Mucosa of rectum (tissue), 2 donors: ENCODE results near the gene SUGCT.

Source experiments
- H3K27ac ChIP-seq, 2 donors: one replicate each; pipeline ENCODE4 v1.7.0; 2013; ENCODE audit warnings: inconsistent platforms in 2 of 2, low read depth in 2 of 2, low read length in 2 of 2
- H3K27me3 ChIP-seq, 2 donors: one replicate each; pipeline ENCODE4 v1.7.0; 2013; ENCODE audit warnings: low read length in 2 of 2; ENCODE audit not compliant: control insufficient read depth in 2 of 2, insufficient read depth in 2 of 2
- H3K36me3 ChIP-seq, 2 donors: one replicate each; pipeline ENCODE4 v1.7.0; 2013; ENCODE audit warnings: low read length in 2 of 2; ENCODE audit not compliant: control insufficient read depth in 2 of 2, insufficient read depth in 2 of 2
- H3K4me1 ChIP-seq, 2 donors: one replicate each; pipeline ENCODE4 v1.7.0; 2013; ENCODE audit warnings: low read length in 2 of 2, mild to moderate bottlenecking in 1 of 2; ENCODE audit not compliant: control insufficient read depth in 2 of 2, insufficient read depth in 2 of 2
- H3K4me3 ChIP-seq, 2 donors: one replicate each; pipeline ENCODE4 v1.7.0; 2013; ENCODE audit warnings: low read length in 2 of 2
- H3K9ac ChIP-seq, 2 donors: one replicate each; pipeline ENCODE4 v1.7.0; 2013; ENCODE audit warnings: low read length in 2 of 2, low read depth in 1 of 2, mild to moderate bottlenecking in 1 of 2
- H3K9me3 ChIP-seq, 2 donors: one replicate each; pipeline ENCODE4 v1.7.0; 2013; ENCODE audit warnings: low read length in 2 of 2; ENCODE audit not compliant: control insufficient read depth in 2 of 2
- donor health status: healthy.
- donor health status: Normal muscosa, but diverticular disease.

SUGCT gene

DNA sequence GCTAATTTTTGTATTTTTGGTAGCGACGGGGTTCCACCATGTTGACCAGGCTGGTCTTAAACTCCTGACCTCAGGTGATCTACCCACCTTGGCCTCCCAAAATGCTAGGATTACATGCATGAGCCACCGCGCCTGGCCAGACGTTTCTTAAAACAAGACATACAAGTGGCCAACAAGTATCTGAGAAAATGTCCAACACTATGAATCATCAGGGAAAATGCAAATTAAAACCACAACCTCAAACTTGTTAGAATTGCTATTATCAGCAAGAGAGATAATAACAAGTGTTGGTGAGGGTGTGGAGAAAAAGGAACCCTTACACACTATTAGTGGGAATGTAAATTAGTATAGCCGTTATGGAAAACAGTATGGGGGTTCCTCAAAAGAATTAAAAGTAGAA is 148.6 kb downstream of the SUGCT start:
- H3K9ac ChIP-seq: no peak overlapping the region
- H3K9me3 ChIP-seq: no peaks in the 10 kb centered on the region
- no peak overlapping the region for H3K4me3 ChIP-seq
- H3K27ac ChIP-seq: no peak overlapping the region
- no peaks in the 10 kb centered on the region for H3K4me1 ChIP-seq
- H3K36me3 ChIP-seq: no peaks in the 10 kb centered on the region
- H3K27me3 ChIP-seq: no peaks in the 10 kb centered on the region

DNA sequence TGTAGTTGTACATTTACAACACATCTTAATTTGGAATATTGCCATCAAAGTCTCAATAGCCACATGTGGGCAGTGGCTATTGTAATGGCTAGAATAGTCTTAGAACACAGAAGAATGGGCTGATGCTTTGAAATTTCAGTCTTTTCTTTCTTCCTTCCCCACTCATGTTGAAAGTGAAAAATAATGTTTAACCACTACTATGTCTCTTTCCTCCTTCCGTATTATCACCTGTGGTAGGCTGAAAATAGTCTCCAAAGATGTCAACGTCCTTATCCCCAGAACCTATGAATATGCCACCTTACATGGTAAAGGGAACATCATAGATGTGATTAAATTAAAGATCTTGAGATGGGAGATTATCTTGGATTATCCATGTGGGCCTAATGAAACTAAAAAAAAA is 154.0 kb downstream of the SUGCT start:
- no peaks in the 10 kb centered on the region for H3K27me3 ChIP-seq
- no peak overlapping the region for H3K4me3 ChIP-seq

GRCh38 chr7:40297741-40298311 is 163.0 kb downstream of the SUGCT start:
- Histone ChIP-seq H3K9me3 (no peaks in the 10 kb centered on the region), H3K9ac (no peak overlapping the region), H3K36me3 (no peaks in the 10 kb centered on the region), H3K27me3 (no peaks in the 10 kb centered on the region), H3K4me3 (no peak overlapping the region), H3K4me1 (no peaks in the 10 kb centered on the region), H3K27ac (no peak overlapping the region)

More for the DNA sequence above, 154.0 kb downstream of the SUGCT start:
- Histone ChIP-seq H3K4me1 (no peaks in the 10 kb centered on the region), H3K9me3 (no peaks in the 10 kb centered on the region), H3K36me3 (no peaks in the 10 kb centered on the region), H3K9ac (no peak overlapping the region), H3K27ac (no peak overlapping the region)

- Histone ChIP-seq H3K4me3 (no peak overlapping the region), H3K9me3 (no peaks in the 10 kb centered on the region), H3K27me3 (no peaks in the 10 kb centered on the region), H3K9ac (no peak overlapping the region), H3K27ac (no peak overlapping the region), H3K4me1 (no peaks in the 10 kb centered on the region), H3K36me3 (no peaks in the 10 kb centered on the region)
These were observed 163.6 kb downstream of the SUGCT start for GRCh38 chr7:40298421-40298820.

GRCh38 chr7:40299097-40299496 is 164.3 kb downstream of the SUGCT start:
- H3K9me3 ChIP-seq: no peaks in the 10 kb centered on the region
- H3K4me3 ChIP-seq: no peak overlapping the region
- H3K27me3 ChIP-seq: no peaks in the 10 kb centered on the region

GRCh38 chr7:40300146-40300670 is 165.4 kb downstream of the SUGCT start:
- H3K36me3 ChIP-seq: no peaks in the 10 kb centered on the region
- H3K4me3 ChIP-seq: no peak overlapping the region
- H3K27me3 ChIP-seq: no peaks in the 10 kb centered on the region
- no peak overlapping the region for H3K27ac ChIP-seq
- H3K9ac ChIP-seq: no peak overlapping the region
- H3K9me3 ChIP-seq: no peaks in the 10 kb centered on the region
- no peaks in the 10 kb centered on the region for H3K4me1 ChIP-seq

More at GRCh38 chr7:40299097-40299496, 164.3 kb downstream of the SUGCT start:
- Histone ChIP-seq H3K4me1 (no peaks in the 10 kb centered on the region), H3K27ac (no peak overlapping the region), H3K9ac (no peak overlapping the region), H3K36me3 (no peaks in the 10 kb centered on the region)

GRCh38 chr7:40301486-40302068 is 166.8 kb downstream of the SUGCT start:
- H3K27me3 ChIP-seq: no peaks in the 10 kb centered on the region
- no peak overlapping the region for H3K9ac ChIP-seq
- H3K9me3 ChIP-seq: no peaks in the 10 kb centered on the region
- no peak overlapping the region for H3K27ac ChIP-seq
- H3K4me3 ChIP-seq: no peak overlapping the region
- no peaks in the 10 kb centered on the region for H3K4me1 ChIP-seq
- no peaks in the 10 kb centered on the region for H3K36me3 ChIP-seq

DNA sequence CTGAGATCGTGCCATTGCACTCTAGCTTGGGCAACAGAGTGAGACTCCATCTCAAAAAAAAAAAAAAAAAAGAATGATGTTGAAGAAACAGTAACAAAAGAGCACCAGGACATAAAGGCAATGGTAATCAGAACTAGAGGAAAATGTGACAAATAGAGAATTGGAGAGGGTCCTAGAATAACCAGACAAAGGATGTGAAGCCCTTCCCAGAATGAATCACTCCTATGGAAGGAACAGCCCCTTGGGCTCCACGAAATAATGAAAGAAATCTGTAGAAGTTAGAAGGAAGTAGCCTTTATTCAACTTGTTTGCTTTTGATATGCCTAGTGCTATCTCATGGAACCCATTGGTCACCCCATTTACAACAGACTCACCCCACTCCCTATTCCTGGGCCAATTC is 169.2 kb downstream of the SUGCT start:
- no peaks in the 10 kb centered on the region for H3K27me3 ChIP-seq
- H3K9ac ChIP-seq: no peak overlapping the region
- no peaks in the 10 kb centered on the region for H3K4me1 ChIP-seq

DNA sequence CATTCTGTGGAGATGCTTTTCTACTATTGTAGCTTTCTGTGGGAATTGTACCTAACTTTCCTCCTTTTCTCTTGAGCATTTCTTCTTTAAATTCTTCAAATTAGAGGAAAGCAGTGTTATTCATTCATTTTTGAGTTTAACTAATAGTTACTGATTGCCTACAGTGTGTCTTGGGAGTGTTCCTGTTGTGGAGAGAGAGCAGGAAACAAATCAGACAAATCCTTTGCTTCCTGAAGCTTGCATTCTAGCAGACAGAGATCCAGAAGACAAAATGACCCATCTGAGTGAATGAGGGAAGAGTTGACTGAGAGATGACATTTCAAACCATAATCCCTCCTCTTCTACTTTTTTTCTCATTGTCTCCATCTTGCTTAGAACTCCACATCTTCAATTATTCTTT is 170.4 kb downstream of the SUGCT start:
- no peaks in the 10 kb centered on the region for H3K36me3 ChIP-seq
- no peaks in the 10 kb centered on the region for H3K27me3 ChIP-seq
- no peak overlapping the region for H3K4me3 ChIP-seq
- H3K9ac ChIP-seq: no peak overlapping the region
- H3K27ac ChIP-seq: no peak overlapping the region
- H3K9me3 ChIP-seq: no peaks in the 10 kb centered on the region
- no peaks in the 10 kb centered on the region for H3K4me1 ChIP-seq

More for the DNA sequence above, 169.2 kb downstream of the SUGCT start:
- no peak overlapping the region for H3K27ac ChIP-seq
- no peaks in the 10 kb centered on the region for H3K36me3 ChIP-seq
- H3K4me3 ChIP-seq: no peak overlapping the region
- no peaks in the 10 kb centered on the region for H3K9me3 ChIP-seq

GRCh38 chr7:40306025-40306424 is 171.2 kb downstream of the SUGCT start:
- Histone ChIP-seq H3K9me3 (no peaks in the 10 kb centered on the region), H3K27ac (no peak overlapping the region), H3K4me1 (no peaks in the 10 kb centered on the region)

More at GRCh38 chr7:40306025-40306424, 171.2 kb downstream of the SUGCT start:
- H3K9ac ChIP-seq: no peak overlapping the region
- H3K27me3 ChIP-seq: no peaks in the 10 kb centered on the region
- no peaks in the 10 kb centered on the region for H3K36me3 ChIP-seq
- H3K4me3 ChIP-seq: no peak overlapping the region
